ENCODE data around the gene GRP.

The GRP gene

GRCh38 chr18:59219672-59220163, at the start of gene GRP:
TSS of gene GRP (plus strand) at chr18:59220158. CDS start at chr18:59220266, 108 bp downstream.
- DNase-seq, result no peak

GRCh38 chr18:59172664-59173249, 47.2 kb upstream of the GRP start:
- no peak for DNase-seq

GRCh38 chr18:59177485-59177884, 42.5 kb upstream of the GRP start:
- no peak for DNase-seq

GRCh38 chr18:59180150-59180845, 39.7 kb upstream of the GRP start:
- DNase-seq, result no peak

GRCh38 chr18:59182673-59183072, 37.3 kb upstream of the GRP start:
- DNase-seq, result no peak

GRCh38 chr18:59189008-59189407, 30.9 kb upstream of the GRP start:
- no peak for DNase-seq

- DNase-seq, result no peak
These were observed 30.2 kb upstream of the GRP start for GRCh38 chr18:59189746-59190145.

GRCh38 chr18:59196161-59196725, 23.7 kb upstream of the GRP start:
- no peak for DNase-seq

GRCh38 chr18:59197636-59198035, 22.3 kb upstream of the GRP start:
- no peak for DNase-seq

GRCh38 chr18:59198215-59198614, 21.7 kb upstream of the GRP start:
- DNase-seq, result no peak

- no peak for DNase-seq
These were observed 19.2 kb upstream of the GRP start for GRCh38 chr18:59200787-59201186.

- no peak for DNase-seq
These were observed 17.6 kb upstream of the GRP start for GRCh38 chr18:59202258-59202820.

- no peak for DNase-seq
These were observed 12.5 kb upstream of the GRP start for GRCh38 chr18:59207506-59207905.

GRCh38 chr18:59208602-59209125, 11.3 kb upstream of the GRP start:
- no peak for DNase-seq

- no peak for DNase-seq
These were observed 9.7 kb upstream of the GRP start for GRCh38 chr18:59210299-59210698.

GRCh38 chr18:59211629-59212028, 8.3 kb upstream of the GRP start:
- DNase-seq, result no peak

- DNase-seq, result no peak
These were observed 1.9 kb upstream of the GRP start for GRCh38 chr18:59218018-59218417.

- no peak for DNase-seq
These were observed 316 bp downstream of the GRP start for GRCh38 chr18:59220164-59220783.

- no peak for DNase-seq
These were observed 1.1 kb downstream of the GRP start for GRCh38 chr18:59220784-59221765.

GRCh38 chr18:59222341-59222740, 2.4 kb downstream of the GRP start:
- DNase-seq, result no peak

- no peak for DNase-seq
These were observed 8.4 kb downstream of the GRP start for GRCh38 chr18:59228351-59228750.

- DNase-seq, result no peak
These were observed 9.2 kb downstream of the GRP start for GRCh38 chr18:59229191-59229590.

Measured in NCI-H446 (cell line).